GM19397 (cell line): ENCODE results near the gene PLPP1.
A peak's percentile ranks its signal among the peaks of the same experiment; 100 is the strongest.

ENCODE experiments used
- ATAC-seq: cut with Tn5 transposase; IDR thresholded peaks from one replicate; pipeline ENCODE4 v1.9.1; 2021; ENCODE audit warnings: mild to moderate bottlenecking, moderate library complexity; ENCODE audit not compliant: unreplicated experiment

Gene PLPP1

DNA sequence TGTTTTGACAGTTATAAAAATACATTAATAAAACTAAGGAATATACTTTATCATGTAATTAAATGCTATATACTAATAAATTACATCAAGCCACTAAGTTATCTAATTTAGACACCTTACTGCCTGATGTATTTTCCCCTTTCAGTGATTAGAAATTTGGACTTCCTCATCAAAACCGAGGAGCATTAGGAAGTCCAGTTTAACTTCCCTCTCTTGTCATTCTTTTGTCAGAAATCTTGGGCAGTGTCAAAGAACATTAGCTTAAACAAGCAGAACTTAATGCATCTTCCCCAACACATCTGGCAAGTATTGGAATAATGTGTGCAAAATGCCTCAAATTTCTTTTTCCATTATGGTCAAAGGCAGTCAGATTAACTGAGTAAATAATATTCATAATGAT, 81.6 kb downstream of the PLPP1 start:
- ATAC-seq = no peak

DNA sequence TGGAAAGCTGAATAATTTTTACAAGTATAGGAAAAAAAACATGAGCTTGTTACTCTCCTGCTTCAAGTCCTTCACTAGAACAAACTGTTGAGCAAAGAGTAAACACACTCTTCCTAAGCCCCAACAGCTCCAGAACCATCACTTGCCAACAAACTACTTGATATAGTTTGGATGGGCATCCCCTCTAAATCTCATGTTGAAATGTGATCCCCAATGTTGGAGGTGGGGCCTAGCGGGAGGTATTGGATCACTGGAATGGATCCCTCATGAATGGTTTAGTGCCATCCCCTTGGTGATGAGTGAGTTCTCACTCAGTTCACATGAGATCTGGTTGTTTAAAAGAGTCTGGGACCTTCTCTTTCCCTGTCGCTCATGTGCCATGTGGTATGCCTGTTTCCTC, 82.8 kb downstream of the PLPP1 start:
- no peak for ATAC-seq

- ATAC-seq = no peak
Observed at GRCh38 chr5:55450050-55450765, 84.6 kb downstream of the PLPP1 start.

- ATAC-seq = no peak
Observed at GRCh38 chr5:55446640-55447351, 88.0 kb downstream of the PLPP1 start.

- no peak for ATAC-seq
Observed at GRCh38 chr5:55445791-55446190, 89.0 kb downstream of the PLPP1 start.

- ATAC-seq = no peak
Observed at GRCh38 chr5:55441954-55442353, 92.8 kb downstream of the PLPP1 start.

DNA sequence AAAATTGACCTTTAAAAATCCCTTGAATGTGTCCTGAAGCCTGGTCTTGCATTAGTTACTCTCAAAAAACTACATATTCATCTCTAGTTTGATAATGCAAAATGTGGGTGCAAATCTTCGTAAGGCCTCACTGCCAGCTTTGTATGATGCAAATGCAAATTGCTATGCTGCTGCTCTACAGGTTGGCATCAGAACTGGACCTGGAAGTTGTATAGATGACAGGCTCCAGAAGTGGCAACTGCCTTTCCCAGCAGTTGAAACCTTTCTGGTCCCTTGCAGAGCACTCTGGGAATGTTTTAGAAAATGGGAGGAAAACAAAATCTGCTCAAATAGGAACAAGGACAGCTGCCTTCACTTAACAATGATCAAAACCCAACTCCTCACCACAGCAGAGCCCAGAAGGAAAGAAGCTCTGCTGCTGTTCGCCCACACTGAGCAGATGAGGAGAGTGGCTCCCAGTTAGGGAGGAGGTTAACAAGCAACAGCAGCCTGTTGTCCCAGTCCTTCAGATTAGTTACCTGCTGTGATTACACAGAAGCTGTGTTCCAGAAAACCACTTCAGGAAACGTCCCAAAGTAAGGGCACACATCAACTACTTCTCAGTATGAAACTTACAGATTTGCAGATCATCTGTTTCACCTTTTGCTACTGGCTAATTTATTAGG, 93.5 kb downstream of the PLPP1 start:
- no peak for ATAC-seq

- ATAC-seq = no peak
Observed at GRCh38 chr5:55440188-55440646, 94.5 kb downstream of the PLPP1 start.

GRCh38 chr5:55438998-55439397, 95.8 kb downstream of the PLPP1 start:
- ATAC-seq = no peak

DNA sequence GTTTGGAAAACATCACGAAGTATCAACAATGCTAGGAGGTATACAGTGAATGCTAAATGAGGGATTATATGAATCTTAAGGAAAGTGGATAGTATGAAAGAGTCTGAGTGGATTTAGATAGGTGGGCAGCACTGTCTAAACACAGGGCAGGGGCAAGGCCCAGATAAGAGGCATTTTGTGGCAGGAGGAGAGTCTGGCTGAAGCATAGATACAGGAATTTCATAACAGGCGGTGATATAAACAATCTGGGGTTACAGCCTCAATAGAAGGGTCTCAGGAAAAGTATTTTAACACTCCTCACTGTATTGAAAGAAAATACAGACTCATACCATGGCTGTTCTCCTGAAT, 96.9 kb downstream of the PLPP1 start:
- ATAC-seq = no peak

DNA sequence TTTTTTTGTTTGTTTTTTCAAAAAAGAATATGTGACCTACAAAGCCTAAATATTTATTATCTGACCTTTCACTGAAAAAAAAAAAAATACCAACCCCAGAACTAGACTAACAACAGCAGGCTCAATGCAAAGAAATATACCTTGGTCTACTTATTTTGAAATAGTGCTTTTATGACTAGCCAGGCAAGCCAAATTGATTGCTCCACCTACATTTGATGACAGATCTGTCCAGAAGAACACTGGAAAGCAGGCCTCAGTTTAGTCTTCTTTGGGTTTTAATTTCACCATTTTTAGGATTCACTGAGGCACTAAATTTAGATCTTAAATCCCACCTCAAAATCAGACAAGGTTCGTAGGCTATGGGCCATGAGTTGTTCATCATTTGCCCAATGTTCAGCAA, 97.3 kb downstream of the PLPP1 start:
- ATAC-seq = no peak

DNA sequence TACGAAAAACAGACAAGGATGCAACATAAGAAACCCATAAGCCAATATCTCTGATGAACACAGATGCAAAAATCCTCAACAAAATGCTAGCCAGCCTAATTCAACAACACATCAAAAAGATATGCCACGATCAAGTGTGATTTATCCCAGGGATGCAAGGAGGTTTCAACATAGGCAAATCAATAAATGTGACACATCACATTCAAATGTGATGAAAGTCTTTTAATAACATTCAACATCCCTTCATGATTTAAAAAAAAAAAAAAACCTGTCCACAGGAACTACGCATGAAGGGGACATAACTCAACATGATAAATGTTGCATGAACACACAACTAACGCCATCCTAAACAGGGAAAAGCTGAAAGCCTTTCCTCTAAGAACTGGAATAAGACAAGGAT, 102.2 kb downstream of the PLPP1 start:
- no peak for ATAC-seq

- no peak for ATAC-seq
Observed at GRCh38 chr5:55429613-55430253, 105.0 kb downstream of the PLPP1 start.

- ATAC-seq = no peak
Observed at GRCh38 chr5:55429221-55429612, 105.5 kb downstream of the PLPP1 start.

GRCh38 chr5:55427157-55427556, 107.6 kb downstream of the PLPP1 start:
- ATAC-seq = no peak

GRCh38 chr5:55426455-55426854, 108.3 kb downstream of the PLPP1 start:
- no peak for ATAC-seq

DNA sequence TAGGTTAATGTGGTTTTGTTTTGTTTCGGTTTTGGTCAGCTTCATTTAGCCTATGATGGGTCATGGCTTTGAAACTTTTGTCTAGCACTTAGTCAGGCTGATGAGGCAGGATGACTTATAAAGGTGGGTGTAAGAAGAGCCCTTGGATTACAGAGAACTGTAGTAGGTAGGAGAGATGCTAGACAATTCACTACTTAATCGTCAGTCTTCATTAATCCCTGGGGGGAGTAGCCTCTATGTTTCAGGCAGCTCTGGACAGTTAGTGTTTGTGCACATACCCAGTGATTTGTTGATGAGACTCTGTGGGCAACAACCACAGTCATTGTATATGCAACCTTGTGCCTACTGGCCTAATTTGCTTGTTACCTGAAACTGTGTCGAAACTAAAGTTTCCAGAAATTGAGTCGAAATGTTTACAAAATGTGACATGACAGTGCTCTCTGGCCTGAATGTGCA, 113.7 kb downstream of the PLPP1 start:
- peak; percentile 89 for ATAC-seq

- no peak for ATAC-seq
Observed at GRCh38 chr5:55418994-55419968, 115.5 kb downstream of the PLPP1 start.

GRCh38 chr5:55416306-55416705, 118.5 kb downstream of the PLPP1 start:
- no peak for ATAC-seq

- ATAC-seq = no peak
Observed at GRCh38 chr5:55415071-55415470, 119.7 kb downstream of the PLPP1 start.
